Endothelial cell of umbilical vein (primary cell): ENCODE results near the gene SLC41A3.

Source experiments
- EZH2 ChIP-seq: IDR thresholded peaks from 2 replicates; pipeline ENCODE4 v1.6.1; 2012; ENCODE audit warnings: borderline replicate concordance, low read depth, mild to moderate bottlenecking, moderate library complexity, low read length, inconsistent platforms; ENCODE audit not compliant: severe bottlenecking
- FOS ChIP-seq: IDR thresholded peaks from 2 replicates; pipeline ENCODE4 v1.6.1; 2011; ENCODE audit warnings: mild to moderate bottlenecking, low read length, moderate library complexity, borderline replicate concordance; ENCODE audit not compliant: insufficient read depth
- GATA2 ChIP-seq: IDR thresholded peaks from 2 replicates; pipeline ENCODE4 v1.7.0; 2011; ENCODE audit warnings: low read depth, mild to moderate bottlenecking, moderate library complexity, mixed read lengths, low read length; ENCODE audit not compliant: insufficient read length, insufficient read depth
- JUN ChIP-seq: IDR thresholded peaks from 2 replicates; pipeline ENCODE4 v1.6.1; 2011; ENCODE audit warnings: borderline replicate concordance, low read depth; ENCODE audit not compliant: insufficient read length, insufficient read depth
- MAX ChIP-seq: IDR thresholded peaks from 2 replicates; pipeline ENCODE4 v1.6.1; 2011; ENCODE audit not compliant: insufficient read depth, insufficient read length
- MYC ChIP-seq: IDR thresholded peaks from one replicate; pipeline ENCODE4 v1.6.1; 2011; ENCODE audit warnings: mild to moderate bottlenecking, low read depth, low read length
- POLR2A ChIP-seq: IDR thresholded peaks from 2 replicates; pipeline ENCODE4 v1.6.1; 2012; ENCODE audit warnings: low read depth, mild to moderate bottlenecking, control low read depth, low read length
- POLR2AphosphoS5 ChIP-seq: IDR thresholded peaks from 2 replicates; pipeline ENCODE4 v1.6.1; 2012; ENCODE audit warnings: low read depth, mild to moderate bottlenecking, control low read depth, low read length, moderate library complexity; ENCODE audit not compliant: insufficient read depth
- TF ChIP-seq, protein P1 (sequence below), 2 donors: IDR thresholded peaks; 1 replicate in 1 of 2; 2 replicates in 1 of 2; pipeline ENCODE4 v1.5.1; 2011; ENCODE audit warnings: low read length in 2 of 2, mild to moderate bottlenecking in 2 of 2, moderate library complexity in 2 of 2, control low read depth in 1 of 2, inconsistent platforms in 1 of 2, low read depth in 1 of 2; ENCODE audit not compliant: insufficient read depth in 1 of 2; ENCODE audit errors: extremely low read depth in 1 of 2

DNA sequence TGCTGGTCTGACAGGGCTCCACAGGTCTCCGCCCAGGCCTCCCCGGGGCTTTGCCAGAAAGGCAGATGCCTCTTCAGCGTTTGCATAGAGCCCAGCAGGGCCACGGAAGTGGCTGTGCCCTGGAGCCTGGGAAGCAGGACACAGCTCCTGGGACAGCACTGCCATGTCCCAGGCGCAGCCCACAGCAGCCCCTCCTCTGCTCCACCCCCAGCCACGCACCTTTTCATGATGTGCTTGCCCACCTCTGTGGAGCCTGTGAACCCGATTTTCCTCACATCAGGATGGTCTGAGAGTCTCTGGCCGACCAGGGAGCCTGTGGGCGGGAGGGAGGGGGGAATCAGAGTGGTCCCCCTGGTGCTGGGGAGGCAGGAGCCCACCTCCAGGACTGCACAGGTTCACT lies 33.9 kb upstream of the SLC41A3 start:
- no peak for TF ChIP-seq POLR2AphosphoS5
- TF ChIP-seq, protein P1, sequence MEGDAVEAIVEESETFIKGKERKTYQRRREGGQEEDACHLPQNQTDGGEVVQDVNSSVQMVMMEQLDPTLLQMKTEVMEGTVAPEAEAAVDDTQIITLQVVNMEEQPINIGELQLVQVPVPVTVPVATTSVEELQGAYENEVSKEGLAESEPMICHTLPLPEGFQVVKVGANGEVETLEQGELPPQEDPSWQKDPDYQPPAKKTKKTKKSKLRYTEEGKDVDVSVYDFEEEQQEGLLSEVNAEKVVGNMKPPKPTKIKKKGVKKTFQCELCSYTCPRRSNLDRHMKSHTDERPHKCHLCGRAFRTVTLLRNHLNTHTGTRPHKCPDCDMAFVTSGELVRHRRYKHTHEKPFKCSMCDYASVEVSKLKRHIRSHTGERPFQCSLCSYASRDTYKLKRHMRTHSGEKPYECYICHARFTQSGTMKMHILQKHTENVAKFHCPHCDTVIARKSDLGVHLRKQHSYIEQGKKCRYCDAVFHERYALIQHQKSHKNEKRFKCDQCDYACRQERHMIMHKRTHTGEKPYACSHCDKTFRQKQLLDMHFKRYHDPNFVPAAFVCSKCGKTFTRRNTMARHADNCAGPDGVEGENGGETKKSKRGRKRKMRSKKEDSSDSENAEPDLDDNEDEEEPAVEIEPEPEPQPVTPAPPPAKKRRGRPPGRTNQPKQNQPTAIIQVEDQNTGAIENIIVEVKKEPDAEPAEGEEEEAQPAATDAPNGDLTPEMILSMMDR (IDR thresholded peaks at IDR 0.05; ENCODE audit: extremely low read depth in 1 of 2, insufficient read depth in 1 of 2, low read depth in 1 of 2, low read length in 2 of 2): no peak
- no peak for TF ChIP-seq POLR2A
- no peak for TF ChIP-seq MYC
- no peak for TF ChIP-seq EZH2
- no peak for TF ChIP-seq JUN
- TF ChIP-seq MAX: no peak
- no peak for TF ChIP-seq GATA2
- no peak for TF ChIP-seq FOS
